ENCODE results near the gene HS6ST2. TPM values are rescaled to one million over a fixed set of nuclear protein-coding genes. Genes with fewer than 3 reads are reported as not detected.

The HS6ST2 gene
- total RNA-seq, 4 donors from 2014 or later: 0.22 to 0.34 (median 0.33) TPM; not detected in 1

DNA sequence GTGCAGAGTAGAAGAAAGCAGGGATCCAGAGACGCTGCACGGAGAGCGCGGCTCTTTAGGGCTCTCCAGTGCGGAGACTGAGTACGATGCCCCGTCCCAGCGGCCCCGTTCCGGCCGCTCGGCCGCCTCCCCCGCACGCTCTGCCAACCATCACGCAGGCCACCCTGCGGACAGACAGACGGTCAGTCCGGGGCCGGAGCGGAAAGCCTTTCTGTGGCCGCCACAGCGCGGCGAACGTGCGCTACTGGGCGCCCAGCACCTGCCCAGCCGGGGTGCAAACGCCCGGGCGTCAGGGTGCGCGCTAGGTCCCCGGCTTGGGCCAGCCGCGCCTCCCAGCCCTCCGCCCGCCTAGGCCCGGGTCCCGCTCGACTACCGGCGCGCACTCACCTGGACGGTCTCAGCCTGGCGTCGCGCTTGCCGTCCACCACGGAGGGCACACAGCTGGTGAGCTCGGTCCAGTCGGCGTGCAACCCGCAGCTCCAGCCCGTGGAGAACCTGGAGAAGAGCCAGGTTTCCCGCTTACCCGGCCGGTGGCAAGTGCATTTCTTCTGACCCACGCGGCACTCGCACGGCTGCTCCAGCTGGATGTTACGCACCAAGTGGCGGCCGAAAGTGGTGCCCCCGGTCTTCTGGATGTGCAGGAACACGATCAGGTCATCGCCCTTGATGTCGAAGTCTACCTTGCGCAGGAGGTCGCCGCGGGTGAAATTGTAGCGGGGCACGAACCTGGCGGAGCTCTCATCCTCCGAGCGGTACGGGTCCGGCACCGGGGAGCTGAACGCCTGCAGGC is 1.8 kb downstream of the HS6ST2 start:
- TF ChIP-seq, protein P1, sequence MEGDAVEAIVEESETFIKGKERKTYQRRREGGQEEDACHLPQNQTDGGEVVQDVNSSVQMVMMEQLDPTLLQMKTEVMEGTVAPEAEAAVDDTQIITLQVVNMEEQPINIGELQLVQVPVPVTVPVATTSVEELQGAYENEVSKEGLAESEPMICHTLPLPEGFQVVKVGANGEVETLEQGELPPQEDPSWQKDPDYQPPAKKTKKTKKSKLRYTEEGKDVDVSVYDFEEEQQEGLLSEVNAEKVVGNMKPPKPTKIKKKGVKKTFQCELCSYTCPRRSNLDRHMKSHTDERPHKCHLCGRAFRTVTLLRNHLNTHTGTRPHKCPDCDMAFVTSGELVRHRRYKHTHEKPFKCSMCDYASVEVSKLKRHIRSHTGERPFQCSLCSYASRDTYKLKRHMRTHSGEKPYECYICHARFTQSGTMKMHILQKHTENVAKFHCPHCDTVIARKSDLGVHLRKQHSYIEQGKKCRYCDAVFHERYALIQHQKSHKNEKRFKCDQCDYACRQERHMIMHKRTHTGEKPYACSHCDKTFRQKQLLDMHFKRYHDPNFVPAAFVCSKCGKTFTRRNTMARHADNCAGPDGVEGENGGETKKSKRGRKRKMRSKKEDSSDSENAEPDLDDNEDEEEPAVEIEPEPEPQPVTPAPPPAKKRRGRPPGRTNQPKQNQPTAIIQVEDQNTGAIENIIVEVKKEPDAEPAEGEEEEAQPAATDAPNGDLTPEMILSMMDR (IDR thresholded peaks at IDR 0.05; ENCODE audit: low read depth): no peak

DNA sequence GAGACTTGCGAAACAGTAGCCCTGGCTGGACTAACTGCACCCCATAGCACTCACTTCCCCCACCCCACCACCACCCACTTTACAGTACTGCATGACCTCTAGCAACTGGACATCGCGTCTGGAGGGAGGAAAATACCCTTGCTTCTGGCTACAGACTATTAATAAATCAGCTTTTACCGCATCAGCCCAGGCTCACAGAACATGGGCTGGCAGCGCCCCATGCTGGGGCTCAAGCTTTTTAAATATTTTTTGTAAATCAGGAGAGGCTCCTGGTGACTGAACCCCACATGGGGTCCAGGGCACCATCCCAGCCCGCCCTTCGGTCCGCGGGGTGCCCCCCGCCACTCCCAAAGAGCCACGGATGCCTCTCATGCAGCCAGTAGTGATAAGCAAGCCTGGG is 2.7 kb downstream of the HS6ST2 start:
- TF ChIP-seq, protein P1 (IDR thresholded peaks at IDR 0.05; ENCODE audit: low read depth): no peak

DNA sequence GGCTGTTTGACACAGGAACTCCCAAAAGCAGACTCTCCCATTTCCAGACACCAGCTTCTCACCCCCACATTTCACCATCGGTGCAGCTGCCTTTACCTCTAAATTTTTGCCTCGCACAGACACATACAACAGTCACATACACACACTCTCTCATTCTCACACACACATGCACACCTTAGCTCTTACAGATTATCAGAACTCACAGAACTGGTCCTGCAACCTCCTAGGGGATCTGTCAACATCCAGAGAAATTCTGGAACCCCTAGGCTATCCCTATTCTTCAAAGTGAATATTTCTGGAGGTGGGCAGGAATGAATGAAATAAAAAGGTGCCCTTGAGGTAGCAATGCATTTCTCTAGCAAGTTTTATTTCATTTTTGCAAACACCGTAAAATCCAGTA is 4.1 kb downstream of the HS6ST2 start:
- TF ChIP-seq, protein P1 (IDR thresholded peaks at IDR 0.05; ENCODE audit: low read depth): no peak

DNA sequence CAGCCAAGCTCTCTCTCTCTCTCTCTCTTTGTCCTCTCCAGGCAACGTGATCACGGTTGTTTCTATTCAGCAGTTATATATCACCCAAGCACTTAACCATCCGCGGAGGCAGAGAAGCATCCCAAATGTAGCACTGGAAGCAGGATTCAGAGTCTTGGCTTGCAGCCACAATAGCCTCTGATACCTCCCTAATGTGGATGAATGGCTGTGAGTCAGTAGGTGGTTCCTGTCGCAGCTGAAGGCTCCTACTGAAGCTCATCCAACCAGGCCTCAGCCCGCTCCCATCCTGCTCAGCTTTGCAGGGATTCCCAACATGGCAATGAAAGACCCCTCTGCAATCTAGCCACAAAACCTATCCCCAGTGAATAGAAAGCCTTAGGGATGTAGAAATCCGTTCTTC is 5.1 kb downstream of the HS6ST2 start:
- TF ChIP-seq, protein P1 (IDR thresholded peaks at IDR 0.05; ENCODE audit: low read depth): no peak

DNA sequence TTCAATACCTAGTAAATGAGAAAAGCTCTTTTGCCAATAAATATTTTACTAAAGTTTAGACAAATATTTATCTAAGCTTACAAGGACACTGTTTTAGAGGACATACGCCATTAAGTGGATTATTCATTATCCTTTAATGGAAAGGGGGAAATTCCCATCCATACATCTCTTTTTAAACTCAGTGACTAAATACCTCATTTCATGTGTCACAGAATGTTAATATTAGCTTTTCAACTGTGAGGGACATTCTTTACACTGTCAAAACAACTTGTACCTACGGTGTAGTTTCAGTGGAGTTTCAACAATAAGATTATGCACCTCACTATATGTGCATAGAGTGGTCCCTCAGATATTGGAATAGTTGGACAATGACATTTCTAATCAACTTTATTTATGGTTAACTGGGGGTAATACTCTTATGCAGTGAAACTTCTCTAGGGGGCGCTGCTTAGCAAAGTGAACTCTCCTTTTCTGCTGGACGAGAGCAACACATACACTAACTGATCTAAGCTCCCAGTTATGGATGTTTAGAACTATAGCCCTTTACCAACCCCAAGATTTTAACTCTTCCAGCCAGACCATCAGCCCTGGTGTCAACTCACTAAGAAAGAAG is 9.7 kb downstream of the HS6ST2 start:
- TF ChIP-seq, protein P1 (IDR thresholded peaks at IDR 0.05; ENCODE audit: low read depth): no peak

DNA sequence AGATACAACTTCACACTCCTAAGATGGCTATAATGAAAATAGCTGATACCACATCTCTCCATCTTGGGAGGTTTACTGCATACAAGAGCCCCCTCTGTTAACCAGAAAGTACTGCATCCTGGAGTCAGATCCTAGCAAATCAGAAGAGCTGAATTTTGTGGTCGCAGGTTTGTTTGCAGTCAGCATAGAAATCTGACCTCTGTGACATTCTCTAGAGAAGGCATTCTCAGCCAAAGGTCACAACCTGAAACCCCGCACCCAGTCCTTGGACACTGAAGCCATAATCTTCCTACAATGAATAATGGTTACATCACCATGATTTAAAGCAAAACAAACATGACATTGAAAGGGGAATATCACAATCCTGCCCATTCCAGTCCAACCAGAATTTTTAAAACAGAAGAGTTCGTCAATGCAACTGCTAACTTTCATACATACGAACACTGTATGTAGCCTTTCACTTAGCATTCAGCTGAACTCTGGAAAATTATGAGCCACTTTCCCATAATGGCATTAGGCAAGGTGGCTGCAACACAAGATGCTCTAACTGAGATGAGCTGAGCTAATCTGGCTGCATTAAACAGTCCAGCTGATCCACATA is 17.6 kb downstream of the HS6ST2 start:
- TF ChIP-seq, protein P1 (IDR thresholded peaks at IDR 0.05; ENCODE audit: low read depth): no peak

DNA sequence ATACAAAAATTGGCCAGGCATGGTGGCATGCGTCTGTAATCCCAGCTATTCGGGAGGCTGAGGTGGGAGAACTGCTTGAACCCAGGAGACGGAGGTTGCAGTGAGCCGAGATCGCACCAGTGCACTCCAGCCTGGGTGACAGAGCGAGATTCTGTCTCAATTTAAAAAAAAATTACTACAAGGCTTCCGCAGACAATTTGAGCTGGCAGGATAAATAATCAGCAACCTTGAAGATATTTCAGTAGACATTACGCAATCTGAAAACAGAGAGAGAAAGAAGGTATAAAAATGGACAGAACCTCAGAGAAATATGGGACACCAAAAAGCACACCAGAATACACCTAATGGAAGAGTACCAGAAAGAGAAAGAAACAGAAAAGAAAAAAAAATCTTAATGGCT is 25.3 kb downstream of the HS6ST2 start:
- TF ChIP-seq, protein P1 (IDR thresholded peaks at IDR 0.05; ENCODE audit: low read depth): no peak

Measured in subcutaneous adipose tissue (tissue), 4 donors.